Panc1 (cell line): ENCODE data around the gene BCL2L11. TPM values are rescaled to one million over a fixed set of nuclear protein-coding genes. Genes with fewer than 3 reads are reported as not detected.

Source experiments
- ATAC-seq: fragments of 200-7000 bp; cut with Tn5 transposase; 2 replicates; pipeline ENCODE4 v1.9.1; 2020; ENCODE audit warnings: mild to moderate bottlenecking, moderate library complexity
- BruUV-seq: library from RNA; stranded (reverse); fragments of 400-500 nt; replicated peaks from 2 replicates; lab custom pipeline; 2021; lab: Mats Ljungman, UMichigan
- CTCF ChIA-PET: fragments of 300-600 bp; sonication (Branson Sonifier 250); formaldehyde crosslinking; loops from one replicate; lab custom pipeline; 2022; ENCODE audit warnings: antibody characterized with exemption; lab: Charles Lee
- POLR2A ChIA-PET: fragments of 300-600 bp; sonication (Branson Sonifier 250); formaldehyde crosslinking; loops from one replicate; lab custom pipeline; 2022; ENCODE audit warnings: antibody characterized with exemption; lab: Charles Lee
- DNase-seq: peaks from one replicate; pipeline ENCODE4 v3.0.0-alpha.2; 2010; ENCODE audit warnings: low read depth, low spot score
- H3K27ac ChIP-seq: 2 replicates; pipeline ENCODE4 v1.5.1; 2011; ENCODE audit warnings: mild to moderate bottlenecking, low read length, inconsistent platforms
- H3K27me3 ChIP-seq: fragments of 200-500 bp; sonication (Bioruptor generic); 2 replicates; pipeline ENCODE4 v1.6.0; 2014; ENCODE audit warnings: low read length, inconsistent platforms; ENCODE audit not compliant: control insufficient read depth, insufficient read depth
- H3K36me3 ChIP-seq: fragments of 200-500 bp; sonication (Bioruptor generic); 2 replicates; pipeline ENCODE4 v1.5.1; 2014; ENCODE audit warnings: inconsistent platforms, mild to moderate bottlenecking, low read length, moderate library complexity; ENCODE audit not compliant: control insufficient read depth, insufficient read depth
- H3K4me1 ChIP-seq: 2 replicates; pipeline ENCODE4 v1.5.1; 2011; ENCODE audit warnings: inconsistent platforms, mild to moderate bottlenecking, low read length, moderate library complexity; ENCODE audit not compliant: control insufficient read depth, insufficient read depth
- H3K4me3 ChIP-seq, 2 experiments: 2 replicates each; pipeline ENCODE4 v1.5.1; 2011 to 2012; ENCODE audit warnings: low read depth in 2 of 2, low read length in 2 of 2, mild to moderate bottlenecking in 2 of 2, inconsistent platforms in 1 of 2, moderate library complexity in 1 of 2
- H3K9me3 ChIP-seq: fragments of 200-500 bp; sonication (Bioruptor generic); 2 replicates; pipeline ENCODE4 v1.5.1; 2014; ENCODE audit warnings: low read depth, mild to moderate bottlenecking, inconsistent platforms, low read length, moderate library complexity; ENCODE audit not compliant: control insufficient read depth, insufficient read depth
- POLR2AphosphoS5 ChIP-seq: IDR thresholded peaks from 2 replicates; pipeline ENCODE4 v1.6.1; 2012; ENCODE audit warnings: mild to moderate bottlenecking, low read depth, low read length, moderate library complexity
- SIN3A ChIP-seq: IDR thresholded peaks from 2 replicates; pipeline ENCODE4 v1.6.1; 2012; ENCODE audit warnings: low read depth, mild to moderate bottlenecking, low read length, moderate library complexity, borderline replicate concordance; ENCODE audit not compliant: insufficient read depth
- TCF7L2 ChIP-seq: IDR thresholded peaks from 2 replicates; pipeline ENCODE4 v1.6.1; 2011; ENCODE audit warnings: mild to moderate bottlenecking, low read depth, low read length, inconsistent platforms
- in situ Hi-C: cut with HindIII; loops from 2 replicates; pipeline ENCODE4 v1.10.0; 2016; ENCODE audit warnings: low sequenced_read_pairs, low pct_unique_long_range_greater_than_20kb
- intact Hi-C: fragments of 100-400 bp; cut with micrococcal nuclease; formaldehyde crosslinking; loops from one replicate; pipeline ENCODE4 v1.10.0; 2022; ENCODE audit not compliant: unreplicated experiment
- total RNA-seq: library from RNA; stranded (reverse); gene quantifications from one replicate; pipeline ENCODE4 v1.2.1, GENCODE V29; 2021; ENCODE audit not compliant: unreplicated experiment
- TF ChIP-seq, protein P1 (sequence below): fragments of 450-650 bp; IDR thresholded peaks from 2 replicates; pipeline ENCODE4 v1.5.1; 2017; ENCODE audit warnings: mild to moderate bottlenecking
- TF ChIP-seq, protein P2 (sequence below), 2 experiments: IDR thresholded peaks; 2 replicates each; pipeline ENCODE4 v1.6.1; 2011 to 2012; ENCODE audit warnings: low read depth in 2 of 2, control low read depth in 1 of 2, low read length in 1 of 2, mild to moderate bottlenecking in 1 of 2, moderate library complexity in 1 of 2; ENCODE audit not compliant: insufficient read depth in 1 of 2

BCL2L11 gene
- total RNA-seq, 1 experiment from 2014 or later, result 43.8 TPM

GRCh38 chr2:111173856-111174255 lies 53.1 kb downstream of the BCL2L11 start:
- Histone ChIP-seq H3K27ac (no peak overlapping the region), H3K9me3 (no peaks in the 10 kb centered on the region), H3K4me1 (0 out of 2 replicates have a peak, but pooled peaks cover under 1% of the 10 kb centered on the region), H3K36me3 (no peaks in the 10 kb centered on the region), H3K4me3 (no peak overlapping the region), H3K27me3 (no peaks in the 10 kb centered on the region)
- no TSS peak for BruUV-seq
- intact Hi-C loops (no loop called here), in situ Hi-C loops (no loop called here)
- POLR2A ChIA-PET, result no interaction called here
- TF ChIP-seq, protein P1, sequence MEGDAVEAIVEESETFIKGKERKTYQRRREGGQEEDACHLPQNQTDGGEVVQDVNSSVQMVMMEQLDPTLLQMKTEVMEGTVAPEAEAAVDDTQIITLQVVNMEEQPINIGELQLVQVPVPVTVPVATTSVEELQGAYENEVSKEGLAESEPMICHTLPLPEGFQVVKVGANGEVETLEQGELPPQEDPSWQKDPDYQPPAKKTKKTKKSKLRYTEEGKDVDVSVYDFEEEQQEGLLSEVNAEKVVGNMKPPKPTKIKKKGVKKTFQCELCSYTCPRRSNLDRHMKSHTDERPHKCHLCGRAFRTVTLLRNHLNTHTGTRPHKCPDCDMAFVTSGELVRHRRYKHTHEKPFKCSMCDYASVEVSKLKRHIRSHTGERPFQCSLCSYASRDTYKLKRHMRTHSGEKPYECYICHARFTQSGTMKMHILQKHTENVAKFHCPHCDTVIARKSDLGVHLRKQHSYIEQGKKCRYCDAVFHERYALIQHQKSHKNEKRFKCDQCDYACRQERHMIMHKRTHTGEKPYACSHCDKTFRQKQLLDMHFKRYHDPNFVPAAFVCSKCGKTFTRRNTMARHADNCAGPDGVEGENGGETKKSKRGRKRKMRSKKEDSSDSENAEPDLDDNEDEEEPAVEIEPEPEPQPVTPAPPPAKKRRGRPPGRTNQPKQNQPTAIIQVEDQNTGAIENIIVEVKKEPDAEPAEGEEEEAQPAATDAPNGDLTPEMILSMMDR, result no peak
- TF ChIP-seq POLR2AphosphoS5, result no peak
- no peak for TF ChIP-seq TCF7L2
- TF ChIP-seq, protein P2, sequence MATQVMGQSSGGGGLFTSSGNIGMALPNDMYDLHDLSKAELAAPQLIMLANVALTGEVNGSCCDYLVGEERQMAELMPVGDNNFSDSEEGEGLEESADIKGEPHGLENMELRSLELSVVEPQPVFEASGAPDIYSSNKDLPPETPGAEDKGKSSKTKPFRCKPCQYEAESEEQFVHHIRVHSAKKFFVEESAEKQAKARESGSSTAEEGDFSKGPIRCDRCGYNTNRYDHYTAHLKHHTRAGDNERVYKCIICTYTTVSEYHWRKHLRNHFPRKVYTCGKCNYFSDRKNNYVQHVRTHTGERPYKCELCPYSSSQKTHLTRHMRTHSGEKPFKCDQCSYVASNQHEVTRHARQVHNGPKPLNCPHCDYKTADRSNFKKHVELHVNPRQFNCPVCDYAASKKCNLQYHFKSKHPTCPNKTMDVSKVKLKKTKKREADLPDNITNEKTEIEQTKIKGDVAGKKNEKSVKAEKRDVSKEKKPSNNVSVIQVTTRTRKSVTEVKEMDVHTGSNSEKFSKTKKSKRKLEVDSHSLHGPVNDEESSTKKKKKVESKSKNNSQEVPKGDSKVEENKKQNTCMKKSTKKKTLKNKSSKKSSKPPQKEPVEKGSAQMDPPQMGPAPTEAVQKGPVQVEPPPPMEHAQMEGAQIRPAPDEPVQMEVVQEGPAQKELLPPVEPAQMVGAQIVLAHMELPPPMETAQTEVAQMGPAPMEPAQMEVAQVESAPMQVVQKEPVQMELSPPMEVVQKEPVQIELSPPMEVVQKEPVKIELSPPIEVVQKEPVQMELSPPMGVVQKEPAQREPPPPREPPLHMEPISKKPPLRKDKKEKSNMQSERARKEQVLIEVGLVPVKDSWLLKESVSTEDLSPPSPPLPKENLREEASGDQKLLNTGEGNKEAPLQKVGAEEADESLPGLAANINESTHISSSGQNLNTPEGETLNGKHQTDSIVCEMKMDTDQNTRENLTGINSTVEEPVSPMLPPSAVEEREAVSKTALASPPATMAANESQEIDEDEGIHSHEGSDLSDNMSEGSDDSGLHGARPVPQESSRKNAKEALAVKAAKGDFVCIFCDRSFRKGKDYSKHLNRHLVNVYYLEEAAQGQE (IDR thresholded peaks at IDR 0.05; ENCODE audit: insufficient read depth in 1 of 2, low read depth in 2 of 2, low read length in 1 of 2), result no peak
- no peak for TF ChIP-seq SIN3A
- CTCF ChIA-PET, result no interaction called here
- DNase-seq (no peak), ATAC-seq (no peak)

DNA sequence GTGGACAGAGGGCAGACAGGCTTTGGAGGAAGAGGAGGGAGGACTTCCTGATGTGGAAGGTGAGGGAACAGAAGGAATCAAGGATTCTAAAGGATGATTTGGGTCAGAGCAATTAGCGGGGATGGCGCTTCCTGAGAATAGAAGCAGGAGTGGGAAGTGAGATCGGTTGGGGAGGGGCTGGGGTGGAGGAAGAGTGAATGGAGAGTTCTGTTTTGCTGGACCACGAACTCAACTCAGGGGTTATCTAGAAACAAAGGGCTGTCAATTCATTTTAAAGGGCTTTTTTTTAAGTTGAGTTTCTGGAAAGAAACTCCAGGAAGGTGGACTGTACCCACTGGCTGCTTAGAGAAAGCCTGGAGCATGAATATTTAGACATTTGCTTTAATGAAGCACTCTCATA lies 54.9 kb downstream of the BCL2L11 start:
- no peak for ATAC-seq
- H3K4me3 ChIP-seq, result no peak overlapping the region
- H3K27ac ChIP-seq, result no peak overlapping the region
- no peaks in the 10 kb centered on the region for H3K9me3 ChIP-seq
- intact Hi-C loops, result no loop called here
- POLR2A ChIA-PET, result no interaction called here
- no peaks in the 10 kb centered on the region for H3K36me3 ChIP-seq
- no peaks in the 10 kb centered on the region for H3K4me1 ChIP-seq
- CTCF ChIA-PET, result no interaction called here
- H3K27me3 ChIP-seq, result no peaks in the 10 kb centered on the region
- no TSS peak for BruUV-seq
- DNase-seq, result no peak
- in situ Hi-C loops, result no loop called here
- TF ChIP-seq, protein P1, result no peak
- TF ChIP-seq, protein P2 (IDR thresholded peaks at IDR 0.05; ENCODE audit: insufficient read depth in 1 of 2, low read depth in 2 of 2, low read length in 1 of 2), result no peak
